WI38 (cell line): ENCODE results near the gene MIPEP.

Source experiments
- H3K4me3 ChIP-seq: 2 replicates; pipeline ENCODE4 v1.5.1; 2011; ENCODE audit warnings: low read depth, mild to moderate bottlenecking, control low read depth, low read length
- CTCF ChIP-seq: IDR thresholded peaks from 2 replicates; pipeline ENCODE4 v1.5.1; 2012; ENCODE audit warnings: low read depth, mild to moderate bottlenecking, control low read depth, low read length

Gene MIPEP

DNA sequence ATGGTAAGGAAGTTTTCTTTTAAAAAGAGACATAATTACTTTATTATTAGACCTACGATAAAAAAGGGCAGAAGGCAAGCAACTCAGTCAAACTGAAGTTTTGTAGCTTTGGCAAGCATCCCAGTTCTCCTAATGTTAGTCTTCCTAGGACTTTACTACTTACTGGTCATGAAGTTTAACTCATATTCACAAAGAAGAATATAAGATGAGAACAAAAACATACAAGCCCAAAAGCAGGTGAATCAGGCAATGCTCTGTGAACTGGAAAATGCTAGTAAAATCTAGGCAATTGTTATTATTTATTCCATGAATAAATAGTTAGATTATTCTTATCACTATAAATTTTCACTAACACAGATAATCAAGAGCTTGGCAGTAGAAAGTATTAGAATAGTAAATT, 85.0 kb downstream of the MIPEP start:
- TF ChIP-seq CTCF: no peak
- H3K4me3 ChIP-seq: no peak overlapping the region

GRCh38 chr13:23801141-23801540, 88.1 kb downstream of the MIPEP start:
- no peak for TF ChIP-seq CTCF

GRCh38 chr13:23799945-23800344, 89.3 kb downstream of the MIPEP start:
- H3K4me3 ChIP-seq: no peak overlapping the region
- no peak for TF ChIP-seq CTCF

More at GRCh38 chr13:23801141-23801540, 88.1 kb downstream of the MIPEP start:
- no peak overlapping the region for H3K4me3 ChIP-seq

DNA sequence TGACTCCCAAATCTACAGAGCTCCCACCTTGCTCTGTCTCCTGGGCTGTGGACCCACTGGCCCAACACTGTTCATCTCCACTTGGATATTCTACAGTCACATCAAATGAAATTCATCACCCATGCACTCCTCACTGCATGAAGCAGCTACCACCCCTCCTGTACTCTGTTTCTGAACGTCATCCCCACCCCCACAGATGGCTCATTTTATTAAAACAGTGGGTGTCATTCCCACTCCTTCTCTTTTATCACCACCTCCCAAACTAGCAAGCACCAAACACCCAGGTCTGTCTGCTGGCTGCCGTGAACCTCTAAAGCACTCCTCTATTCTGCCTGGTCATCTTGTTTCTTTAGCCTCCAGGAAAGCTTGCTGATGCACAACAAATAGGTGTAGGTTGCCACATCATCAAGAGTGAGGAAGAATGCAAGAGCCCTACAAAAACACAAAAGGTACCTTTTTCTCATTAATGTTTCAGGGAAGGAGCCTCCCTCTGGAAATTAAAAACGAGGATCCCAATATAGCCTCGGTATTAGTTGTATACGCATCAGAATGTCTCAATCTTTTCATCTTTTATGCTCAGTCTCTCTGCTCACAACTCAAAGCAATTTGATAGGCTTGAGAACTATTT, 91.8 kb downstream of the MIPEP start:
- H3K4me3 ChIP-seq: no peak overlapping the region
- TF ChIP-seq CTCF: no peak

DNA sequence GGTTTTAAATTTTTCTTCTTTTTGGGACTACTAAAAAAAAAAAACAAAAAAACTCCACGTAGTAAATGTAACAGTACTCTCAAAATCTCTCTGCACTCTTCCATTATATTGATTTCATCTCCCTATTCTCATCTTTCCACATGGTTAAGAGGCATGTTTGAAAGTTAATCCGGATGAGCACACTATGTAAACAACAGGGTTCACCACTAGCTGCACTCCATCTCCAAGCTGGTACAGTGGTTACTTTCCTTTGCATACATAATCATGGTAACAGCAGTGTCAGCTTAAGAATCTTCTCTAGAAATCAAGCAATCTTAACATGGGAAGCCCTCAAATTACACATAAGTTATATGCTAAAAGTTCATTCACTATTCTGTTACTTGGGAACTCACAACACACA, 92.6 kb downstream of the MIPEP start:
- TF ChIP-seq CTCF: no peak
- no peak overlapping the region for H3K4me3 ChIP-seq

DNA sequence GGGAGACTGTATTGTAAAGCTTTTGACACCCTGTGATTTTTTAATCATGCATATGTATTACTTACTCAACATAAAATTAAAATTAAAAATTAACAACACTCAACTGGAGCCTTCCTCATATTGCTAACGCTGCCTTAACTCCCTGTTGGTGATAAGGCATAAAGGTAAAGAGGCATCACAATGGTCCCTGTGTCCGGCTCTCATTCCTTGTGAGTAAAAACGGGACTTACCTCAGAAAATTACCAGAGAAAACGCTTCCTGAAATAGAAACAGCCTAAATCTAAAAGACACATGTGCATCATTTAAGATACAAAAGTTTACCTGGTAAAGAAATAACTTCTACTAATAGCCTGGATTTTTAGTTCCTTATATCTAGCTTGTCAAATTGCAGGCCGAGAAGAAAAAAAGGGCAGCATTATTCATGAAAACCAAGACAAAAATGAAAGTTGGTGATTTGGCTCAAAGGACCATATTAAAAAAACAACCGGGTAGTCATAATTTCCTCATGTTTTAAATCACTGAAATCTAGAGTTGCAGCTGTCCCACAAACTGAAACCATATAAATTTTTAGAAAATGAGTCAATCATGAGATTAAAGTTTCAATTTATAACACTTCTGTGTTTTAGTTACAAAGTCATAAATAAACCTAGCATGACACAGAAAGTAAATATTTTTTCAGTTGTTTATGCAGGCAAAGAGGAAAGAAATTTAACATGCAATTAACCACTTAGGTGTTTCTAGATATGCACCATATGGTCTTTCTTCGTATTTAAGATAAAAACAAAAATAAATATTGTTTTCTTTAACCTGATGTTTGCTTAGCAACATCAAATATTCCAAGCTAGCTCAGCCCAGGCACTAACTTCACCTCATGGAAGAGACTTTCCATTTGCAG, 94.7 kb downstream of the MIPEP start:
- no peak overlapping the region for H3K4me3 ChIP-seq
- no peak for TF ChIP-seq CTCF

- TF ChIP-seq CTCF: no peak
- no peak overlapping the region for H3K4me3 ChIP-seq
Observed at GRCh38 chr13:23793711-23794110, 95.5 kb downstream of the MIPEP start.
